ENCODE measurements around the gene C1orf159. TPM values are rescaled to one million over a fixed set of nuclear protein-coding genes. Genes with fewer than 3 reads are reported as not detected.
A peak's percentile ranks its signal among the peaks of the same experiment; 100 is the strongest.
"Not testable (repeated sequence)": the region's sequence is repeated elsewhere in the genome, so short reads cannot be mapped to it uniquely, and the experiment has no call there.

C1orf159 gene
- polyA plus RNA-seq, 4 donors, result 9.2 to 19.0 (median 12.6) TPM

DNA sequence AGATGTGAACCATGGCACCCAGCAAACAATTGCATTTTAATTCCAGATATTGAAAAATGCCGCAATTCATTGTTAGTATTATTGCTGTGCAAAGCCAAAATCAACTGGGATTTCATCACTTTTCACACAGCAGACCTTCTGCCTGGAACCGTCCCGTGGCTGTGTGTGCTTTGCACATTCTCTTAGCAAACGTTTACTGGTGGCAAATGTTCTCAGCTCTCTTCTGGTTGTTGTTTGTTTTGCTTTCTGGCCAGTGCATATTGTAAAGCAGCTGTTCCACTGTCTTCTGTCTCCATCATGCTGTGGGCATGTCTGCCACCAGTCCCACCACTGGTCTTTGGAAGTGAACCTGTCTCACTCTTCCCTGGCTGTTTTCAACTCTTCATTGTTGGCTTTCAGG is 38.0 kb upstream of the C1orf159 start:
- no peak for FAIRE-seq
- no peak for DNase-seq
- Histone ChIP-seq H3K27me3 (ENCODE audit: control insufficient read depth in 3 of 3, insufficient read depth in 3 of 3, low read length in 3 of 3) (no peaks in the 10 kb centered on the region), H3K36me3 (ENCODE audit: control insufficient read depth in 3 of 3, insufficient read depth in 2 of 3, low read depth in 1 of 3, low read length in 3 of 3) (peaks cover 0 to 27% (median 0%) of the 10 kb centered on the region in 3 donors), H3K4me1 (ENCODE audit: control insufficient read depth in 3 of 3, insufficient read depth in 2 of 3, low read depth in 1 of 3, low read length in 2 of 3) (peaks cover 0 to 37% (median 6%) of the 10 kb centered on the region in 3 donors), H3K4me3 (ENCODE audit: low read depth in 1 of 3, low read length in 3 of 3) (no peak overlapping the region), H3K27ac (ENCODE audit: low read depth in 1 of 3, low read length in 2 of 3) (no peak overlapping the region), H3K9me3 (ENCODE audit: control insufficient read depth in 2 of 2, insufficient read depth in 1 of 2, low read depth in 1 of 2, low read length in 1 of 2) (peaks cover 0 to 27% of the 10 kb centered on the region in 2 donors)
- 65 to 71% (median 70%) methylated on average over 4 of the region's 4 CpGs for WGBS, 3 donors

DNA sequence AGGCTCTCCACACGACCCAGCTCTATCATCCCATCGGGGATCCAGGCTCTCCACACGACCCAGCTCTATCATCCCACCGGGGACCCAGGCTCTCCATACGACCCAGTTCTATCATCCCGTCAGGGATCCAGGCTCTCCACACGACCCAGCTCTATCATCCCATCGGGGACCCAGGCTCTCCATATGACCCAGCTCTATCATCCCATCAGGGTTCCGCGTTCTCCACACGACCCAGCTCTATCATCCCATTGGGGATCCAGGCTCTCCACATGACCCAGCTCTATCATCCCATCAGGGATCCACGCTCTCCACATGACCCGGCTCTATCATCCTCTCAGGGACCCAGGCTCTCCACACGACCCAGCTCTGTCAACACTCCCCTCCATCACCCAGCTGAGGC is 37.3 kb upstream of the C1orf159 start:
- H3K4me3 ChIP-seq (ENCODE audit: low read depth in 1 of 3, low read length in 3 of 3); DNase-seq; FAIRE-seq; H3K27me3 ChIP-seq (ENCODE audit: control insufficient read depth in 3 of 3, insufficient read depth in 3 of 3, low read length in 3 of 3); H3K27ac ChIP-seq (ENCODE audit: low read depth in 1 of 3, low read length in 2 of 3): not testable (repeated sequence)
- Histone ChIP-seq H3K36me3 (ENCODE audit: control insufficient read depth in 3 of 3, insufficient read depth in 2 of 3, low read depth in 1 of 3, low read length in 3 of 3) (peaks cover 0 to 28% (median 0%) of the 10 kb centered on the region in 3 donors), H3K4me1 (ENCODE audit: control insufficient read depth in 3 of 3, insufficient read depth in 2 of 3, low read depth in 1 of 3, low read length in 2 of 3) (peaks cover 0 to 30% (median 0%) of the 10 kb centered on the region in 3 donors), H3K9me3 (ENCODE audit: control insufficient read depth in 2 of 2, insufficient read depth in 1 of 2, low read depth in 1 of 2, low read length in 1 of 2) (peaks cover 0 to 27% of the 10 kb centered on the region in 2 donors)
- 87 to 90% (median 89%) methylated on average over 14 of the region's 14 CpGs for WGBS, 3 donors

GRCh38 chr1:1152431-1152830 is 36.5 kb upstream of the C1orf159 start:
- H3K27me3 ChIP-seq (ENCODE audit: control insufficient read depth in 3 of 3, insufficient read depth in 3 of 3, low read length in 3 of 3); H3K27ac ChIP-seq (ENCODE audit: low read depth in 1 of 3, low read length in 2 of 3); H3K4me3 ChIP-seq (ENCODE audit: low read depth in 1 of 3, low read length in 3 of 3); FAIRE-seq; DNase-seq: not testable (repeated sequence)
- 81 to 89% (median 87%) methylated on average over 13 of the region's 13 CpGs for WGBS, 3 donors
- H3K9me3 ChIP-seq (ENCODE audit: control insufficient read depth in 2 of 2, insufficient read depth in 1 of 2, low read depth in 1 of 2, low read length in 1 of 2), result peaks cover 0 to 27% of the 10 kb centered on the region in 2 donors
- peaks cover 0 to 33% (median 0%) of the 10 kb centered on the region in 3 donors for H3K36me3 ChIP-seq (ENCODE audit: control insufficient read depth in 3 of 3, insufficient read depth in 2 of 3, low read depth in 1 of 3, low read length in 3 of 3)
- peaks cover 0 to 24% (median 0%) of the 10 kb centered on the region in 3 donors for H3K4me1 ChIP-seq (ENCODE audit: control insufficient read depth in 3 of 3, insufficient read depth in 2 of 3, low read depth in 1 of 3, low read length in 2 of 3)

GRCh38 chr1:1151306-1151705 is 35.4 kb upstream of the C1orf159 start:
- peaks cover 0 to 21% (median 0%) of the 10 kb centered on the region in 3 donors for H3K4me1 ChIP-seq (ENCODE audit: control insufficient read depth in 3 of 3, insufficient read depth in 2 of 3, low read depth in 1 of 3, low read length in 2 of 3)
- WGBS, 3 donors, result 94 to 98% (median 94%) methylated on average over 18 to 21 of the region's 21 CpGs
- no peak for DNase-seq
- peaks cover 0 to 27% of the 10 kb centered on the region in 2 donors for H3K9me3 ChIP-seq (ENCODE audit: control insufficient read depth in 2 of 2, insufficient read depth in 1 of 2, low read depth in 1 of 2, low read length in 1 of 2)
- H3K27ac ChIP-seq (ENCODE audit: low read depth in 1 of 3, low read length in 2 of 3), result no peak overlapping the region
- FAIRE-seq, result no peak
- no peak overlapping the region for H3K4me3 ChIP-seq (ENCODE audit: low read depth in 1 of 3, low read length in 3 of 3)
- peaks cover 0 to 36% (median 0%) of the 10 kb centered on the region in 3 donors for H3K36me3 ChIP-seq (ENCODE audit: control insufficient read depth in 3 of 3, insufficient read depth in 2 of 3, low read depth in 1 of 3, low read length in 3 of 3)
- H3K27me3 ChIP-seq (ENCODE audit: control insufficient read depth in 3 of 3, insufficient read depth in 3 of 3, low read length in 3 of 3), result no peaks in the 10 kb centered on the region

DNA sequence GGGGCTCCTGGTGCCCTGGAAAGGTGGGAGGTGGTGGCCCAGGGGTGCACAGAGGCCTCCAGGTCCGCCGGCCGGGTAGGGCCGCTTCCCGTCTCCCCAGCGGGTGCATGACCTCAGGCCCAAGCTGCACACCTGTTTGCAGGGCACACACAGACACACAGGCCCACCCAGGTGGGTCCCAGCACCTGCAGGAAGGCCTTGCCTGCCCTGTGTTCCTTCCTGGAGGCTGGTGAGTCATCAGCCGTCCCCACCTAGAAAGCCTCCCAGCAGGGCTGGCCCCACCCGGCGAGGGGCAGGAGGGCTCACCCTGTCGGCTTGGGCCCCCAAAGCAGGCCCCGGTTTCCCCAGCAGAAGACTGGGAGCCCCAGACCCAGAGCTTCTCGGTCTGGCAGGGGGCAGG is 34.2 kb upstream of the C1orf159 start:
- H3K9me3 ChIP-seq (ENCODE audit: control insufficient read depth in 2 of 2, insufficient read depth in 1 of 2, low read depth in 1 of 2, low read length in 1 of 2), result peaks cover 0 to 17% of the 10 kb centered on the region in 2 donors
- H3K36me3 ChIP-seq (ENCODE audit: control insufficient read depth in 3 of 3, insufficient read depth in 2 of 3, low read depth in 1 of 3, low read length in 3 of 3), result peaks cover 0 to 26% (median 0%) of the 10 kb centered on the region in 3 donors
- no peaks in the 10 kb centered on the region for H3K27me3 ChIP-seq (ENCODE audit: control insufficient read depth in 3 of 3, insufficient read depth in 3 of 3, low read length in 3 of 3)
- H3K4me1 ChIP-seq (ENCODE audit: control insufficient read depth in 3 of 3, insufficient read depth in 2 of 3, low read depth in 1 of 3, low read length in 2 of 3), result peaks cover 0 to 26% (median 0%) of the 10 kb centered on the region in 3 donors
- peak overlapping the region; percentile 38 to 82 (median 70) for H3K27ac ChIP-seq (ENCODE audit: low read depth in 1 of 3, low read length in 2 of 3)
- DNase-seq (peak; percentile 81), FAIRE-seq (no peak)
- 8 to 51% (median 35%) methylated on average over 12 of the region's 12 CpGs for WGBS, 3 donors
- H3K4me3 ChIP-seq (ENCODE audit: low read depth in 1 of 3, low read length in 3 of 3), result no peak overlapping the region

DNA sequence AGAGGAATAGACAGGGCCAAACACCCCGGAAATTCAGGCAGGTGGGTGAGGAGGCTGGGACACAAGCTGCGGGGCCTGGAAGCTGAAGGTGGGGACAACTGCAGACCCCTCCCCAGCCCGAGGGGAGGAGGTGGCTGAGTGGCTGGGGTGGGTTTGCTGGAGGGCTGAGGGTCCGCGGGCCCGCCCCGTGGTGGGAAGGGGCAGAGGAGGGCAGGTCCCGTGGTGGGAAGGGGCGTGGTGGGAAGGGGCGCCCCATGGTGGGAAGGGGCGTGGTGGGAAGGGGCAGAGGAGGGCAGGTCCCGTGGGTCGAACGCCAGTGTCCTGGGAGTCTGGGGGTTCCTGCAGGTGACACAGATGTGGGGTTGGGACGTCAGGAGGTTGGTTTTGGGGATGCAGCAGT is 33.5 kb upstream of the C1orf159 start:
- DNase-seq (no peak), FAIRE-seq (no peak)
- peak overlapping the region in 2 of 3 donors; percentile 70 to 82 for H3K27ac ChIP-seq (ENCODE audit: low read depth in 1 of 3, low read length in 2 of 3)
- no peaks in the 10 kb centered on the region for H3K27me3 ChIP-seq (ENCODE audit: control insufficient read depth in 3 of 3, insufficient read depth in 3 of 3, low read length in 3 of 3)
- peaks cover 0 to 26% (median 0%) of the 10 kb centered on the region in 3 donors for H3K36me3 ChIP-seq (ENCODE audit: control insufficient read depth in 3 of 3, insufficient read depth in 2 of 3, low read depth in 1 of 3, low read length in 3 of 3)
- H3K9me3 ChIP-seq (ENCODE audit: control insufficient read depth in 2 of 2, insufficient read depth in 1 of 2, low read depth in 1 of 2, low read length in 1 of 2), result peaks cover 0 to 17% of the 10 kb centered on the region in 2 donors
- WGBS, 3 donors, result 47 to 76% (median 71%) methylated on average over 12 to 15 of the region's 15 CpGs
- no peak overlapping the region for H3K4me3 ChIP-seq (ENCODE audit: low read depth in 1 of 3, low read length in 3 of 3)
- peaks cover 0 to 33% (median 0%) of the 10 kb centered on the region in 3 donors for H3K4me1 ChIP-seq (ENCODE audit: control insufficient read depth in 3 of 3, insufficient read depth in 2 of 3, low read depth in 1 of 3, low read length in 2 of 3)

- Histone ChIP-seq H3K4me3 (ENCODE audit: low read depth in 1 of 3, low read length in 3 of 3) (no peak overlapping the region), H3K27me3 (ENCODE audit: control insufficient read depth in 3 of 3, insufficient read depth in 3 of 3, low read length in 3 of 3) (no peaks in the 10 kb centered on the region), H3K4me1 (ENCODE audit: control insufficient read depth in 3 of 3, insufficient read depth in 2 of 3, low read depth in 1 of 3, low read length in 2 of 3) (peaks cover 0 to 41% (median 0%) of the 10 kb centered on the region in 3 donors), H3K9me3 (ENCODE audit: control insufficient read depth in 2 of 2, insufficient read depth in 1 of 2, low read depth in 1 of 2, low read length in 1 of 2) (peaks cover 0 to 17% of the 10 kb centered on the region in 2 donors), H3K36me3 (ENCODE audit: control insufficient read depth in 3 of 3, insufficient read depth in 2 of 3, low read depth in 1 of 3, low read length in 3 of 3) (peaks cover 0 to 24% (median 0%) of the 10 kb centered on the region in 3 donors), H3K27ac (ENCODE audit: low read depth in 1 of 3, low read length in 2 of 3) (no peak overlapping the region)
- WGBS, 3 donors, result 78 to 86% (median 80%) methylated on average over 20 to 24 of the region's 24 CpGs
- DNase-seq (no peak), FAIRE-seq (no peak)
Observed at GRCh38 chr1:1148569-1148968, 32.7 kb upstream of the C1orf159 start.

DNA sequence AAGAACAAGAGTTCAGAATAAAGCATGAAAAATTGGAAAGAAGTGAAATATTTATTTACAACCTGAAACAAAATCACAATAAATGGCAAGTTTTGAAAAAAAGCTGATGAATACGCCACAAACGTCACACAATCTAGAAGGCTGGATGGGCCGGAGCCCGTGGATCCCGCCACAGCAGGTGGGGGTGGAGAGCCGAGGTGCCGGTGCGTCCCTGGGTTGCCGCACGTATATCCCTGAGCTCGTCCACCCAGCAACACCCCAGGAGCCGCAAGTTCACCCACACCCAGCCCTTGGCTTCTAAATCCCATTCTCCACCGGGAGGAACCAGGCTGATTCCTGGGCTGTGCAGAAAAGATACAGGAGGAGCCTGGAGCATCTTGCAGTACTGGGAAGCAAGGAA is 32.2 kb upstream of the C1orf159 start:
- H3K27ac ChIP-seq (ENCODE audit: low read depth in 1 of 3, low read length in 2 of 3), result no peak overlapping the region
- no peak for FAIRE-seq
- no peak for DNase-seq
- H3K27me3 ChIP-seq (ENCODE audit: control insufficient read depth in 3 of 3, insufficient read depth in 3 of 3, low read length in 3 of 3), result no peaks in the 10 kb centered on the region
- H3K4me1 ChIP-seq (ENCODE audit: control insufficient read depth in 3 of 3, insufficient read depth in 2 of 3, low read depth in 1 of 3, low read length in 2 of 3), result peaks cover 0 to 46% (median 0%) of the 10 kb centered on the region in 3 donors
- WGBS, 3 donors, result 87 to 90% (median 89%) methylated on average over 13 of the region's 13 CpGs
- H3K9me3 ChIP-seq (ENCODE audit: control insufficient read depth in 2 of 2, insufficient read depth in 1 of 2, low read depth in 1 of 2, low read length in 1 of 2), result peaks cover 0 to 12% of the 10 kb centered on the region in 2 donors
- H3K4me3 ChIP-seq (ENCODE audit: low read depth in 1 of 3, low read length in 3 of 3), result no peak overlapping the region
- H3K36me3 ChIP-seq (ENCODE audit: control insufficient read depth in 3 of 3, insufficient read depth in 2 of 3, low read depth in 1 of 3, low read length in 3 of 3), result peaks cover 0 to 19% (median 0%) of the 10 kb centered on the region in 3 donors

- H3K27me3 ChIP-seq (ENCODE audit: control insufficient read depth in 3 of 3, insufficient read depth in 3 of 3, low read length in 3 of 3), result no peaks in the 10 kb centered on the region
Observed at GRCh38 chr1:1146596-1146995, 30.7 kb upstream of the C1orf159 start.

More at GRCh38 chr1:1146596-1146995, 30.7 kb upstream of the C1orf159 start:
- FAIRE-seq (no peak), DNase-seq (no peak)
- Histone ChIP-seq H3K9me3 (ENCODE audit: control insufficient read depth in 2 of 2, insufficient read depth in 1 of 2, low read depth in 1 of 2, low read length in 1 of 2) (no peaks in the 10 kb centered on the region), H3K4me3 (ENCODE audit: low read depth in 1 of 3, low read length in 3 of 3) (no peak overlapping the region), H3K36me3 (ENCODE audit: control insufficient read depth in 3 of 3, insufficient read depth in 2 of 3, low read depth in 1 of 3, low read length in 3 of 3) (peaks cover 0 to 15% (median 0%) of the 10 kb centered on the region in 3 donors), H3K27ac (ENCODE audit: low read depth in 1 of 3, low read length in 2 of 3) (no peak overlapping the region), H3K4me1 (ENCODE audit: control insufficient read depth in 3 of 3, insufficient read depth in 2 of 3, low read depth in 1 of 3, low read length in 2 of 3) (peaks cover 0 to 48% (median 0%) of the 10 kb centered on the region in 3 donors)
- 90 to 93% (median 91%) methylated on average over 15 of the region's 15 CpGs for WGBS, 3 donors
